GM12878 (cell line): Measurements from ENCODE around the gene CTSK. TPM values are rescaled to one million over a fixed set of nuclear protein-coding genes. Genes with fewer than 3 reads are reported as not detected.

ENCODE experiments used
- ATAC-seq: fragments of 200-7000 bp; cut with Tn5 transposase; 3 replicates; pipeline ENCODE4 v1.9.1; 2020; ENCODE audit warnings: mild to moderate bottlenecking, moderate library complexity
- BruUV-seq: library from RNA; stranded (reverse); fragments of 400-500 nt; replicated peaks from 2 replicates; lab custom pipeline; 2021; lab: Mats Ljungman, UMichigan
- CTCF ChIA-PET: fragments of 300-600 bp; sonication (Branson Sonifier 250); formaldehyde crosslinking; extraction: SDS; loops from one replicate; lab custom pipeline; 2021; ENCODE audit warnings: inconsistent platforms; lab: Yijun Ruan, JAX
- POLR2A ChIA-PET: fragments of 350-600 bp; formaldehyde crosslinking; extraction: SDS; loops from one replicate; lab custom pipeline; 2021; ENCODE audit warnings: inconsistent platforms; lab: Charles Lee
- RAD21 ChIA-PET: fragments of 300-600 bp; sonication (Branson Sonifier 250); formaldehyde crosslinking; loops from one replicate; lab custom pipeline; 2023; ENCODE audit warnings: antibody characterized with exemption; ENCODE audit not compliant: unreplicated experiment; lab: Charles Lee
- SMC1A ChIA-PET: fragments of 300-600 bp; sonication (Branson Sonifier 250); formaldehyde crosslinking; loops from one replicate; lab custom pipeline; 2023; ENCODE audit not compliant: unreplicated experiment, uncharacterized antibody; lab: Charles Lee
- DNase-seq: peaks from one replicate; pipeline ENCODE4 v3.0.0-alpha.2; 2011; ENCODE audit warnings: low read depth, low spot score
- FAIRE-seq: peaks from 3 replicates; lab custom pipeline; 2011; peaks lifted over from hg19 to GRCh38; lab: Jason Lieb, UNC
- H2AFZ ChIP-seq: 2 replicates; pipeline ENCODE4 v1.6.0; 2011; ENCODE audit warnings: low read depth, low read length, control low read depth; ENCODE audit not compliant: control insufficient read depth
- H3K27ac ChIP-seq: 2 replicates; pipeline ENCODE4 v1.5.1; 2011; ENCODE audit warnings: control low read depth; ENCODE audit not compliant: control insufficient read depth, insufficient read depth
- H3K27me3 ChIP-seq, 2 experiments: replicated peaks in 1 of 2; 2 replicates each; pipeline versions ENCODE4 v1.6.0 to v1.6.1; 2011; ENCODE audit warnings: low read length in 1 of 2; ENCODE audit not compliant: control insufficient read depth in 2 of 2, insufficient read depth in 2 of 2
- H3K36me3 ChIP-seq, 2 experiments: 2 replicates each; pipeline ENCODE4 v1.5.1; 2011; ENCODE audit warnings: low read length in 1 of 2; ENCODE audit not compliant: control insufficient read depth in 2 of 2, insufficient read depth in 2 of 2
- H3K4me1 ChIP-seq: 2 replicates; pipeline ENCODE4 v1.6.1; 2011; ENCODE audit warnings: mild to moderate bottlenecking, low read length, moderate library complexity, mixed read lengths; ENCODE audit not compliant: control insufficient read depth, insufficient read depth
- H3K4me2 ChIP-seq: 2 replicates; pipeline ENCODE4 v1.6.0; 2011; ENCODE audit warnings: control low read depth; ENCODE audit not compliant: control insufficient read depth, insufficient read depth
- H3K4me3 ChIP-seq: fragments of 200-600 bp; sonication (generic); 2 replicates; pipeline ENCODE4 v1.5.1; 2016
- H3K79me2 ChIP-seq: 2 replicates; pipeline ENCODE4 v1.6.0; 2011; ENCODE audit warnings: low read length; ENCODE audit not compliant: control insufficient read depth, insufficient read depth
- H3K9ac ChIP-seq: 2 replicates; pipeline ENCODE4 v1.8.0; 2011; ENCODE audit warnings: low read length, control low read depth, mixed read lengths; ENCODE audit not compliant: control insufficient read depth, insufficient read depth
- H3K9me3 ChIP-seq: replicated peaks from 3 replicates; pipeline ENCODE4 v1.5.1; 2011; ENCODE audit warnings: mild to moderate bottlenecking, low read length; ENCODE audit not compliant: control insufficient read depth, insufficient read depth
- H4K20me1 ChIP-seq: 2 replicates; pipeline ENCODE4 v1.6.0; 2011; ENCODE audit not compliant: control insufficient read depth, insufficient read depth
- IRF4 ChIP-seq: IDR thresholded peaks from 2 replicates; pipeline ENCODE4 v1.6.1; 2011; ENCODE audit warnings: low read depth, low read length
- MEF2B ChIP-seq: fragments of 450-650 bp; IDR thresholded peaks from 2 replicates; pipeline ENCODE4 v1.6.1; 2018; ENCODE audit warnings: mild to moderate bottlenecking, moderate library complexity; ENCODE audit not compliant: partially characterized antibody, poor library complexity, severe bottlenecking
- MLLT1 ChIP-seq: fragments of 450-650 bp; IDR thresholded peaks from 2 replicates; pipeline ENCODE4 v1.6.1; 2016; ENCODE audit warnings: mild to moderate bottlenecking
- NFYB ChIP-seq: IDR thresholded peaks from 2 replicates; pipeline ENCODE4 v1.6.1; 2011; ENCODE audit warnings: low read depth, mild to moderate bottlenecking, low read length, improper control_type of control experiment, moderate library complexity; ENCODE audit not compliant: insufficient read depth
- RAD21 ChIP-seq: IDR thresholded peaks from 2 replicates; pipeline ENCODE4 v1.6.1; 2011; ENCODE audit warnings: mild to moderate bottlenecking, low read depth, low read length, moderate library complexity; ENCODE audit not compliant: insufficient read depth
- SRF ChIP-seq, 2 experiments: IDR thresholded peaks; 2 replicates each; pipeline ENCODE4 v1.6.1; 2011; ENCODE audit warnings: low read depth in 2 of 2, low read length in 2 of 2, mild to moderate bottlenecking in 1 of 2, moderate library complexity in 1 of 2
- SUZ12 ChIP-seq: fragments of 200-600 bp; sonication (generic); IDR thresholded peaks from one replicate; pipeline ENCODE4 v1.6.1; 2018; ENCODE audit warnings: antibody characterized with exemption, mild to moderate bottlenecking; ENCODE audit not compliant: unreplicated experiment
- WGBS: methylation state at CpG from one replicate; pipeline ENCODE4 v1.1.6; 2016; ENCODE audit warnings: low lambda C conversion rate; ENCODE audit not compliant: insufficient replicate concordance, insufficient coverage; ENCODE audit errors: missing lambda C conversion rate; 5-methylcytosine and 5-hydroxymethylcytosine counted together
- in situ Hi-C: fragments of 300-500 bp; cut with MboI; formaldehyde crosslinking; loops from 9 replicates; pipeline ENCODE4 v1.14.3; 2018; ENCODE audit warnings: mixed read lengths
- intact Hi-C: fragments of 100-400 bp; cut with micrococcal nuclease; formaldehyde crosslinking; loops from one replicate; pipeline ENCODE4 v1.14.2; 2022; ENCODE audit not compliant: unreplicated experiment
- polyA plus RNA-seq, 11 experiments: library from polyadenylated mRNA; depleted of rRNA in 4 of 11; unstranded in 6 of 11; stranded (reverse) in 5 of 11; fragments of >200 nt; fragmentation: Nextera tagmentation in 4 of 11; fragmentation: Illumina TruSeq in 1 of 11; extraction: Ambion mirVana in 4 of 11; extraction: Trizol in 1 of 11; gene quantifications; 1 replicate in 1 of 11; 2 replicates in 10 of 11; pipeline versions ENCODE4 v1.2.1 to v1.2.3, GENCODE V29; 2011 to 2016; ENCODE audit warnings: inconsistent platforms in 2 of 11, missing spikeins in 2 of 11, low read depth in 1 of 11
- total RNA-seq, 4 experiments: library from RNA; depleted of rRNA in 3 of 4; stranded (reverse); fragments of >200 nt in 3 of 4; fragmentation: Illumina TruSeq in 1 of 4; extraction: Trizol in 1 of 4; gene quantifications; 2 replicates each; pipeline versions ENCODE4 v1.2.1 to v1.2.3, GENCODE V29; 2013 to 2021

CTSK gene
- total and polyA plus RNA-seq, 10 of the 15 experiments (the other 5 are each of a cell fraction or from before 2014, with no cell fraction given): 0.40 to 3.1 (median 0.83) TPM

- TF ChIP-seq MLLT1: no peak
- no peak for TF ChIP-seq MEF2B
- TF ChIP-seq IRF4: no peak
Observed at GRCh38 chr1:150761801-150762200, 46.3 kb downstream of the CTSK start (continued).

GRCh38 chr1:150760013-150760412 lies 48.0 kb downstream of the CTSK start:
- H3K4me3 ChIP-seq: no peak overlapping the region
- 88% methylated on average over 3 of the region's 3 CpGs for WGBS
- FAIRE-seq: no peak

More at GRCh38 chr1:150760013-150760412, 48.0 kb downstream of the CTSK start:
- TF ChIP-seq NFYB (no peak), RAD21 (0 out of 2 replicates have a peak, but pooled peaks have one; percentile 20), SUZ12 (no peak), SRF (IDR thresholded peaks at IDR 0.05; ENCODE audit: low read depth in 2 of 2, low read length in 2 of 2) (0 out of 4 replicates have a peak, but pooled peaks of 1 of the 2 experiments have one; percentile 14)
- DNase-seq (no peak), ATAC-seq (no peak)
- Histone ChIP-seq H3K4me2 (0 out of 2 replicates have a peak overlapping the region, but pooled peaks have one; percentile 28), H3K4me1 (peaks cover 6% of the 10 kb centered on the region), H3K79me2 (peaks cover 42% of the 10 kb centered on the region), H3K27ac (no peak overlapping the region), H4K20me1 (no peaks in the 10 kb centered on the region; the same call in 1 of the 2 replicates), H2AFZ (no peak overlapping the region), H3K9ac (no peak overlapping the region), H3K27me3 (no peaks in the 10 kb centered on the region), H3K36me3 (peaks cover 1 to 20% of the 10 kb centered on the region in 2 experiments), H3K9me3 (peaks cover 5% of the 10 kb centered on the region; the same call in 2 of the 3 replicates)
- SMC1A ChIA-PET: interaction anchor here (1.3 kb wide), 1 partner anchor 11 kb away, joined by 5 read pairs; no protein-coding TSS in a partner anchor
- no TSS peak for BruUV-seq
- CTCF ChIA-PET: interaction anchor here (1.4 kb wide), 1 partner anchor 162 kb away, joined by 4 read pairs; no protein-coding TSS in a partner anchor
- intact Hi-C loops: loop anchor here (5.0 to 10.0 kb wide), 5 partner anchors 52 to 215 kb away; partner anchors contain the start of genes ARNT, CERS2 and ENSA
- RAD21 ChIA-PET: interaction anchor here (1.2 kb wide), 1 partner anchor 163 kb away, joined by 3 read pairs; no protein-coding TSS in a partner anchor
- POLR2A ChIA-PET: interaction anchor here (0.6 kb wide), 1 partner anchor 27 kb away, joined by 3 read pairs; no protein-coding TSS in a partner anchor
- in situ Hi-C loops: no loop called here
